SIG-M5 treated with dmso at 0.1 percent for 504 hours (cell line): Measurements from ENCODE around the gene DBN1.
"Not testable (repeated sequence)": the region's sequence is repeated elsewhere in the genome, so short reads cannot be mapped to it uniquely, and the experiment has no call there.

ENCODE experiments used
- DNase-seq: peaks from one replicate; lab custom pipeline; 2025; ENCODE audit not compliant: unreplicated experiment; lab: John Stamatoyannopoulos, UW

The DBN1 gene

DNA sequence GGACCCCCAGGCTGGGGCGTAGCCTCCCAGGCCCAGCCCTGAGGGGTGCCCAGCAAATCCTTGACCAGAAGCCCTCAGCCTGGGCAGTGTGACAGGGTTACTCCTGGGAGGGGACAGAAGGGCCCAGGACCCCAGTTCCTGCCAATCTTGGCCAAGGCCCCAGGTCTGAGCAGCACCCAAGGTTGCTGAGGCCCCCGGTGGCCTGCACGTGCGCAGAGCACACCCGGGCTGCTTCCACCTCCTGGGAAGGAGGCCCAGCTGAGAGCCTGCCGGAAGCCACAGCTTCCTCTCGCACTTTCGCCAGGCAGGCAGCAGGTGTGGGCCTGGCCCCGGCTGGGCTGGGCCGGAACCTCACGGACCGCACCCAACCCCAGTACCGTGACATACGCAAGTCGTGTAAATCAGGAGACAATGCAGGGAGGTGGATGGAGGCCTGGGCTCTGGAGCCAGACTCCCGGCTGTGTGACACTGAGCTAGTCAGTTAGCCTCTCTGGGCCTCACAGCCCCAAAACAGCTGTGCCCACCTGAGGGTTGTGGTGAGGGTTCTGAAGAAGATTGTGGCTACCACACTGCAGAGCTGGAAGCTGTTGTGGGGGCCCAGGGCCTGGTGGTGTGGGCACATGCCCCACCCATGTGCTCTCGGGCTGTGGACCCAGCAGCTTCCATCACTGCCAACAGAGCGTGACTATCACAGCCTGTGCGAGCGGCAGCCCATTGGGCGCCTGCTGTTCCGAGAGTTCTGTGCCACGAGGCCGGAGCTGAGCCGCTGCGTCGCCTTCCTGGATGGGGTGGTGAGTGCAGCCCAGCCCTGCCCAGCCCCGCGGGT, 41.9 kb downstream of the DBN1 start:
- peak; percentile 36 for DNase-seq

DNA sequence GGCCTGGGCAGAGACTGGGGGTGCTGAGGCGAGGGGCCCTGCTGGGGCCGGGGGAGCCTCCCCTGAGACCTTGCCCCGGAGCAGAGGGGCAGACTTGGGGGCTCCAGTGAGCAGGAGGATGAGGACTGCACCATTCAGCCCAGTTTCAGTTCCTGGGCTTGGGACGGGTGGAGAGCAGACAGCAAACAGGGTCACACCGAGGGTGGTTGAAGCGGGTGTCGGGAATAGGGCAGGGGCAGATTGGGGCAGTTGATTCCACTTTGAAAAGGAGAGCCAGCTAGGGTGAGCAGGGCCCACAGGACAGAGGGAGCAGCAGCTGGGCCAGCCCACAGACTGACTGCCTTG, 42.5 kb downstream of the DBN1 start:
- no peak for DNase-seq

- no peak for DNase-seq
Observed at GRCh38 chr5:177430140-177430951, 43.1 kb downstream of the DBN1 start.

- DNase-seq: peak; percentile 99
Observed at GRCh38 chr5:177429248-177430040, 44.0 kb downstream of the DBN1 start.

- DNase-seq: peak; percentile 34
Observed at GRCh38 chr5:177428574-177429217, 44.7 kb downstream of the DBN1 start.

- DNase-seq: peak; percentile 65
Observed at GRCh38 chr5:177427919-177428573, 45.4 kb downstream of the DBN1 start.

- peak; percentile 40 for DNase-seq
Observed at GRCh38 chr5:177427211-177427822, 46.1 kb downstream of the DBN1 start.

- DNase-seq: peak; percentile 53
Observed at GRCh38 chr5:177426566-177427210, 46.7 kb downstream of the DBN1 start, which contains the start of gene GRK6. GRK6 (plus strand) TSS chr5:177426676; CDS start chr5:177426846, 170 bp downstream.

- peak; percentile 100 for DNase-seq
Observed at GRCh38 chr5:177425801-177426565, 47.5 kb downstream of the DBN1 start.

GRCh38 chr5:177425196-177425800, 48.1 kb downstream of the DBN1 start:
- DNase-seq: no peak

- DNase-seq: no peak
Observed at GRCh38 chr5:177423671-177424070, 49.8 kb downstream of the DBN1 start.

DNA sequence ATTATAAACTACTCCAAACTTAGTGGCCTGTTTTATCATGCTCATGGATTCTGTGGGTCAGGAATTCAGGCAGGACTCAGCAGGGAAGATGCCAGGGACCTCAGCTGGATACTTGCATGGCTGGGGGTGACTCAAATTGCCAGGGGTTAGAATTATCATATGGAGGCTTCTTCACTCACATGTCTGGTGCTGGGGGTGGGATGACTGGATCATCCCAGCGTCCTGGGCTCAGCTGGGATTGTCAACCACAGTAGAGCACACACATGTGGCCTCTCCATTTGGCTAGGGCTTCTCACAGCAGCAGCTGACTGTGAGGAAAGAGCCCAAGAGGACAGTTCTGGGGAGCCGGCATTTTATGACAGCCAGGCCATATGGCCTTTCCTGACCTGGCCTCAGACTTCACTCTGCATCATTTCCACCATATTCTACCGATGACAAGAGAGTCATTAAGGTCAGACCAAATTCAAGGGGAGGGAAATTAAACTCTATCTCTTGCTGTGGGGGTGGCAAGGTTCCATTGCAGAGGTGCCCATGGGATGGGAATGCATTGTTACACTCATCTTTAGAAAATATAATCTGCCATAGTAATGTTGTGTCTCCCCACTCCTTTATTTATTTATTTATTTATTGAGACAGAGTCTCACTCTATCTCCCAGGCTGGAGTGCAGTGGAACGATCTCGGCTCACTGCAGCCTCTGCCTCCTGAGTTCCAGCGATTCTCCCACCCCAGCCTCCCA, 52.2 kb downstream of the DBN1 start:
- no peak for DNase-seq

- not testable (repeated sequence) for DNase-seq
Observed at GRCh38 chr5:177420472-177420871, 53.0 kb downstream of the DBN1 start.

GRCh38 chr5:177419046-177419445, 54.4 kb downstream of the DBN1 start:
- DNase-seq: peak; percentile 42

DNA sequence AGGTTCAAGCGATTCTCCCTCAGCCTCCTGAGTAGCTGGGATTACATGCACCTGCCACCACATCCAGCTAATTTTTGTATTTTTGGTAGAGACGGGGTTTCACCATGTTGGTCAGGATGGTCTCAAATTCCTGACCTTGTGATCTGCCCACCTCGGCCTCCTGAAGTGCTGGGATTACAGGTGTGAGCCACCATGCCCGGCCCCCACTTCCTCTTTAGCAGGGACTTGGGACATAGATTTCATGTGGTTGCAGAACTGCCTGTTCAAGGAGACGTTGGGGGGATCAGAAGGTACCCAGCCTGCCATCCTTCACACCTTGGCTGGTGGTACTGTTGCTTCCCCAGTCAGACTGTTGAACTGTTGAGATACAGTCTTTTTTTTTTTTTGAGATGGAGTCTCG, 56.4 kb downstream of the DBN1 start:
- not testable (repeated sequence) for DNase-seq

GRCh38 chr5:177414481-177414880, 59.0 kb downstream of the DBN1 start:
- DNase-seq: no peak

DNA sequence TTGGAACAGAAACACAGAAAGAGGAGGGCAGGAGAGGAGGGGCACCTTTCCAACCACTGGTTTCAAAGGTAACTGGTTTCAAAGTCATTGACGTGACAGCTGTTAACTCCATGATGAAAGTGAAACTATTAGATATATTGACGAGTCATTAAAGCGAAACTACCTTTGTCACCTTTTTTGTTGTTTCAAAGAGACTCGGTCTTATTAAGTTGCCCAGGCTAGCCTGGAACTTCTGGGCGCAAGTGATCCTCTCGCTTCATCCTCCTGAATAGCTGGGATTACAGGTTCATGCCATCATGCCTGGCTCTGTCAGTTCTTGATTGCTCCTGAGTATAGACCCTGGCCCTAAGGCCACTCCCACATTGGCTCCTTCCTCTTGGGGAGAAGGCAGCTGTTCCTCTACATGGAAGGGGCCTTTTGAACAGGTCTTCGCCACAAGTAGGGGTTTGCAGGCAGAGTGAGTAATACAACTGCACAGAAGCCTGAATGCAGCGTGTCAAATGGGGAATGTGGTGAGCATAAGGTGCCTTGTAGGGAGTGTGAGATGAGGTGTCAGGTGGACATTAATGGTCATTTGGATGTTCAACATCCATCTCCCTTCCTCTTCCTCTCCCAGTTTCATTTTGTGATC, 60.7 kb downstream of the DBN1 start:
- no peak for DNase-seq
